Frontal cortex (tissue), 4 donors: ENCODE measurements around the gene SHROOM2. TPM values are rescaled to one million over a fixed set of nuclear protein-coding genes. Genes with fewer than 3 reads are reported as not detected.
"Not testable (repeated sequence)": the region's sequence is repeated elsewhere in the genome, so short reads cannot be mapped to it uniquely, and the experiment has no call there.

Experiments
- DNase-seq, 2 donors: peaks; one replicate each; pipeline ENCODE4 v3.0.0; 2012; ENCODE audit warnings: low spot score in 2 of 2
- FAIRE-seq: peaks from 2 replicates; lab custom pipeline; 2012; peaks lifted over from hg19 to GRCh38; lab: Jason Lieb, UNC
- total RNA-seq: library from RNA; depleted of rRNA; stranded (reverse); fragments of >200 nt; gene quantifications from one replicate; pipeline ENCODE4 v1.2.3, GENCODE V29; 2014
- donor health status: control.
- donor health status: control.
- donor health status: control.

The SHROOM2 gene
- total RNA-seq, 1 donor from 2014 or later, result 19.2 TPM

- FAIRE-seq (no peak), DNase-seq (no peak)
Observed at GRCh38 chrX:9824554-9824953, 38.3 kb downstream of the SHROOM2 start.

GRCh38 chrX:9825129-9825790 is 39.0 kb downstream of the SHROOM2 start:
- no peak for FAIRE-seq

GRCh38 chrX:9825966-9826365 is 39.7 kb downstream of the SHROOM2 start:
- FAIRE-seq (no peak), DNase-seq (no peak)

More at GRCh38 chrX:9825129-9825790, 39.0 kb downstream of the SHROOM2 start:
- no peak for DNase-seq

GRCh38 chrX:9829308-9830267 is 43.4 kb downstream of the SHROOM2 start:
- DNase-seq (no peak), FAIRE-seq (no peak)

GRCh38 chrX:9832811-9833210 is 46.6 kb downstream of the SHROOM2 start:
- DNase-seq (no peak), FAIRE-seq (no peak)

GRCh38 chrX:9835585-9836210 is 49.5 kb downstream of the SHROOM2 start:
- no peak for FAIRE-seq
- DNase-seq, result no peak

- DNase-seq, result no peak
- FAIRE-seq, result no peak
Observed at GRCh38 chrX:9842541-9842940, 56.3 kb downstream of the SHROOM2 start.

- no peak for FAIRE-seq
- DNase-seq, result no peak
Observed at GRCh38 chrX:9844936-9845577, 58.8 kb downstream of the SHROOM2 start.

- DNase-seq (no peak), FAIRE-seq (no peak)
Observed at GRCh38 chrX:9845578-9845952, 59.3 kb downstream of the SHROOM2 start.

GRCh38 chrX:9846631-9847030 is 60.4 kb downstream of the SHROOM2 start:
- FAIRE-seq (no peak), DNase-seq (no peak)

GRCh38 chrX:9847071-9847470 is 60.8 kb downstream of the SHROOM2 start:
- DNase-seq, result no peak
- no peak for FAIRE-seq

GRCh38 chrX:9848718-9849479 is 62.7 kb downstream of the SHROOM2 start:
- no peak for FAIRE-seq
- no peak for DNase-seq

- DNase-seq, result no peak
- no peak for FAIRE-seq
Observed at GRCh38 chrX:9851890-9852289, 65.7 kb downstream of the SHROOM2 start.

GRCh38 chrX:9853307-9853706 is 67.1 kb downstream of the SHROOM2 start:
- FAIRE-seq (no peak), DNase-seq (no peak)

GRCh38 chrX:9855561-9856283 is 69.5 kb downstream of the SHROOM2 start:
- FAIRE-seq (no peak), DNase-seq (no peak)

- no peak for DNase-seq
- FAIRE-seq, result no peak
Observed at GRCh38 chrX:9856588-9856987, 70.4 kb downstream of the SHROOM2 start.

- DNase-seq (no peak), FAIRE-seq (no peak)
Observed at GRCh38 chrX:9857575-9858474, 71.6 kb downstream of the SHROOM2 start.

- DNase-seq, result not testable (repeated sequence)
Observed at GRCh38 chrX:9858684-9859083, 72.5 kb downstream of the SHROOM2 start.

More at GRCh38 chrX:9858684-9859083, 72.5 kb downstream of the SHROOM2 start:
- FAIRE-seq, result not testable (repeated sequence)
